B cell (primary cell): ENCODE measurements around the gene NOL3.

ENCODE experiments used
- EZH2 ChIP-seq: IDR thresholded peaks from 2 replicates; pipeline ENCODE4 v1.6.1; 2012; ENCODE audit warnings: borderline replicate concordance, low read depth, mild to moderate bottlenecking, moderate library complexity, low read length; ENCODE audit not compliant: insufficient read depth, poor library complexity, severe bottlenecking
- TF ChIP-seq, protein P1 (sequence below): fragments of 200-600 bp; IDR thresholded peaks from one replicate; pipeline ENCODE4 v1.8.0; 2022; ENCODE audit warnings: antibody characterized with exemption, mild to moderate bottlenecking

DNA sequence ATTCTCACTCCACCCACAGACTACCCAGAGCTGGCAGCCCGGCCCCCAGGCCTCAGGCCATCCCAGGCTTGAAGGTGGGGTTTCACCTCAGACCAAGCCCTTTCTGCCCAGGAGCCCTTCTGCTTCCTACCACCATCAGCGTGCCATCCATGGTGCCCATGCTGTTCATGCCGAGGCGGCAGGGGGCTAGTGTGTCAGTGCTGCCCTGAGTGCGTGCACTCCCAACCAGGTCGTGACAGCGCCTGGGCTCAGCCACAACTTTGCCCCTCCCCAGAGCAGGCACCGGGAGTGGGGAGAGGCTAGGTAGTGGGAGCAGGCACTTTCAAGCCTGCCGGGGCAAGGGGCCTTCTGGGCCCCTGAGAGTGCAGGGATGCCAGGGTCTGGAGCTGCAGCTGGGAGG, 28.0 kb upstream of the NOL3 start:
- TF ChIP-seq, protein P1, sequence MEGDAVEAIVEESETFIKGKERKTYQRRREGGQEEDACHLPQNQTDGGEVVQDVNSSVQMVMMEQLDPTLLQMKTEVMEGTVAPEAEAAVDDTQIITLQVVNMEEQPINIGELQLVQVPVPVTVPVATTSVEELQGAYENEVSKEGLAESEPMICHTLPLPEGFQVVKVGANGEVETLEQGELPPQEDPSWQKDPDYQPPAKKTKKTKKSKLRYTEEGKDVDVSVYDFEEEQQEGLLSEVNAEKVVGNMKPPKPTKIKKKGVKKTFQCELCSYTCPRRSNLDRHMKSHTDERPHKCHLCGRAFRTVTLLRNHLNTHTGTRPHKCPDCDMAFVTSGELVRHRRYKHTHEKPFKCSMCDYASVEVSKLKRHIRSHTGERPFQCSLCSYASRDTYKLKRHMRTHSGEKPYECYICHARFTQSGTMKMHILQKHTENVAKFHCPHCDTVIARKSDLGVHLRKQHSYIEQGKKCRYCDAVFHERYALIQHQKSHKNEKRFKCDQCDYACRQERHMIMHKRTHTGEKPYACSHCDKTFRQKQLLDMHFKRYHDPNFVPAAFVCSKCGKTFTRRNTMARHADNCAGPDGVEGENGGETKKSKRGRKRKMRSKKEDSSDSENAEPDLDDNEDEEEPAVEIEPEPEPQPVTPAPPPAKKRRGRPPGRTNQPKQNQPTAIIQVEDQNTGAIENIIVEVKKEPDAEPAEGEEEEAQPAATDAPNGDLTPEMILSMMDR = no peak
- no peak for TF ChIP-seq EZH2
